ENCODE results near the gene HHLA2. TPM values are rescaled to one million over a fixed set of nuclear protein-coding genes. Genes with fewer than 3 reads are reported as not detected.
A peak's percentile ranks its signal among the peaks of the same experiment; 100 is the strongest.

The HHLA2 gene
- total and polyA plus RNA-seq, 8 donors, result 0.23 to 2.8 (median 0.95) TPM

GRCh38 chr3:108302570-108302969, 6.2 kb downstream of the HHLA2 start:
- intact Hi-C loops (cut with DNase I), result no loop called here
- no peak for FAIRE-seq
- no peak for TF ChIP-seq CTCF (IDR thresholded peaks at IDR 0.05)

DNA sequence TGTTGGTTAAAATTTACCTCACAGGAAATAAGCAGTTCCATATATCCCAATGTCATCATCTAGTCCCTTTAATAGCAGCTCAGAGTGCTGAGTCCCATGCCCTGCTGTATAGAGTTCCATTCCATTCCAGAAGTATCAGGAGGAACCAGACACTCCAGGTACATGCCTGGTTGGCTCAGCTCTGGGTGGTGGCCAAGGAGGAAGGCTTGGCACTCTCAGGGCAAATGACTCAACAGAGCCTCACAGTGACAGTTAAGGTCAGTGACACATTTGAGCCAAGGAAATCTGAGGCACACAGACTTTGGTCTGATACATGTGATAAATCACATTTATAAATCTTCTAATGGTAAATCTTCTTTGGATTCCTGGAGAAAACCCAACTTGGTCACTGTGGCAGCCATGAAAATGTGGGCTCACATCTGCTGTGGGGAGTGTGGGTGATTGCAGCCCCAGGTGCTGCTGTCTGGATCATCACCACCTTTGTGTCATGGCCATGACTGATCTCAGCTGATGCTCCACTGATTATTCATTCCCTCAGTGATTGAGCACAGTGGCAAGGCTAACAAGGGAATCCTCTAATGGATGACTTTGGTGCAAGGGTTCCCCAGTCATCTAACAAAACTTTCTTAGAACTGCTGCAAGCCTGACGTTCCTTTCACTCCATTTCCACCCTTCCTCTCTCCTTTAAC, 9.3 kb downstream of the HHLA2 start:
- Histone ChIP-seq H3K27ac (no peak overlapping the region), H3K4me3 (no peak overlapping the region), H3K36me3 (no peaks in the 10 kb centered on the region), H3K4me1 (peaks cover 5 to 12% (median 6%) of the 10 kb centered on the region in 3 donors), H3K27me3 (no peaks in the 10 kb centered on the region), H3K9me3 (no peaks in the 10 kb centered on the region)
- peak; percentile 95 to 99 (median 96) for ATAC-seq
- intact Hi-C loops (cut with DNase I), result no loop called here
- no peak for FAIRE-seq
- WGBS, 2 donors, result 82 to 86% methylated on average over 1 of the region's 1 CpG
- TF ChIP-seq CTCF (IDR thresholded peaks at IDR 0.05), result no peak
- peak; percentile 67 to 86 (median 78) for DNase-seq

More at GRCh38 chr3:108302570-108302969, 6.2 kb downstream of the HHLA2 start:
- WGBS, 2 donors, result 84 to 94% methylated on average over 4 of the region's 4 CpGs
- Histone ChIP-seq H3K4me3 (peak overlapping the region in 1 of 4 donors; percentile 12), H3K9me3 (no peaks in the 10 kb centered on the region), H3K27ac (peak overlapping the region in 1 of 4 donors; percentile 26), H3K27me3 (no peaks in the 10 kb centered on the region), H3K36me3 (no peaks in the 10 kb centered on the region), H3K4me1 (peaks cover 15 to 21% (median 19%) of the 10 kb centered on the region in 3 donors)
- DNase-seq, result no peak
- no peak for ATAC-seq

DNA sequence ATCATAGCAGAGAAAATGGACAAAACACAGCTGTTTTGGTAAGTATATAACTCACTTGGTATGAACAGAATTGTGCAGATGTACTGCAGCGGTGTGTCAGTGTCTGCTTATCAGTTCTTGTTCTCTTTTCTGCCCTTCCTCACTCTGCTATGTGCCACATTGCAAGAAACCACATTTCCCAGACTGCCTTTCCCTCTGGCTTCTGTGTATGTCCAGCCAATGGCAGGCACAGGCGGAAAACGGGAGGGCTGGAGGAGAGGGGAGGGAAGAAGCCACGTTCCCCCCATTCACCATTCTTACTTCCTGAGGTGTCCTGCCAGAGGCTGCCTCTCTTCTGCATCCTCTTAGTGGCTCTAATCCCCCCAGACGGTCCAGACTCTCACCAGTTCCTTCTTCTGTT, 15.4 kb downstream of the HHLA2 start:
- FAIRE-seq (no peak), DNase-seq (no peak), ATAC-seq (no peak)
- no peak for TF ChIP-seq CTCF (IDR thresholded peaks at IDR 0.05)
- Histone ChIP-seq H3K9me3 (no peaks in the 10 kb centered on the region), H3K27ac (no peak overlapping the region), H3K27me3 (no peaks in the 10 kb centered on the region), H3K36me3 (no peaks in the 10 kb centered on the region), H3K4me1 (peaks cover 7 to 15% (median 9%) of the 10 kb centered on the region in 3 donors), H3K4me3 (no peak overlapping the region)
- 74 to 85% methylated on average over 5 of the region's 5 CpGs for WGBS, 2 donors
- intact Hi-C loops (cut with DNase I), result no loop called here

DNA sequence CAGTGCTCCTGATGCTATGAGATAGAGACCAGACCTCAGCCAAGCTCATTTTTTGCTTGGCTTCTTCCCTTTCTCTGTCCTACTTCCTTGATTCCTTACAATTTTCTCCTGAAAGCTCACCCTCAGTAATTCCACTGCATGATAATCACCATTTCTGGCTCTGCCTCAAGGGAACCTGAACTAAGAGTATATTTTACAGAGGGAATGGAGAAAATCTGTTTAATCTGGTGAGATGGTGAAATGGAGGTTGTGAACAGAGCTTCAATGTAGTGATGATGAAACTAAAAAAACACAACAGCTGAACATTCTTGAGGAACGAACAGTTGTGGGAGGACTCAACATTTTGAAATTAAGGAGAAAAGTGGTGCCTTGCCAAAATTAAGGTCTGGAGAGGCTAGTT, 16.3 kb downstream of the HHLA2 start:
- WGBS, 2 donors, result 82 to 88% methylated on average over 1 of the region's 1 CpG
- ATAC-seq (no peak), DNase-seq (no peak), FAIRE-seq (no peak)
- Histone ChIP-seq H3K36me3 (no peaks in the 10 kb centered on the region), H3K9me3 (no peaks in the 10 kb centered on the region), H3K4me3 (no peak overlapping the region), H3K4me1 (peaks cover 7 to 15% (median 9%) of the 10 kb centered on the region in 3 donors), H3K27me3 (no peaks in the 10 kb centered on the region), H3K27ac (no peak overlapping the region)
- intact Hi-C loops (cut with DNase I), result no loop called here
- TF ChIP-seq CTCF (IDR thresholded peaks at IDR 0.05), result no peak

DNA sequence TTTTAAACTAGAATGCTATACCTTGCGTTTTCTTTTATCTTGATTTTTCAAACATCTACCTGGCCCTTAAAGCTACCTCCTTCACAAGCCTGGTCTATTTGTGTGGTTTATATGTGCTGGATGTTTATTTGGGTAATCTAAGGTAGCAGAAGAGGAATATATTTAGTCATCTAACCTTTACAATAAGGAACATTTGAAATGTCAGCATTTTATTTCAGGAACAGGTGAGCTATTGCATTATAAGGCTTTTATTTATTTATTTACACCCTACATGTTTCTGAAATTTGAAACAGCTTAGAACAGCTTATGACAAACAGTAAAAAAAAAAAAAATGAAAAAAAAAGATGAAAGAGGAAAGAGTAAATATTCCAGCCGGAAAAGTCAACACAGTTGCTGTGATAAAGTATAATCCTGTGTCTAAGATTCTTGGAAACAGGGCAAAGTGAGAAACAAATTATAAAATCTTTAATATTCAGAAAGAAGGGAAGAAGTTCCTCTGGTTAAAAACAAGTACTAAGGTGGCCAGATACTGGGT, 19.5 kb downstream of the HHLA2 start:
- Histone ChIP-seq H3K27ac (peak overlapping the region in 2 of 4 donors; percentile 0 to 55), H3K4me1 (peaks cover 19 to 31% (median 23%) of the 10 kb centered on the region in 3 donors), H3K27me3 (no peaks in the 10 kb centered on the region), H3K36me3 (no peaks in the 10 kb centered on the region), H3K9me3 (no peaks in the 10 kb centered on the region), H3K4me3 (no peak overlapping the region)
- WGBS, 2 donors, result 20 to 30% methylated on average over 2 of the region's 2 CpGs
- FAIRE-seq, result no peak
- no peak for DNase-seq
- peak; percentile 41 to 79 (median 70) for ATAC-seq
- intact Hi-C loops (cut with DNase I), result no loop called here
- no peak for TF ChIP-seq CTCF (IDR thresholded peaks at IDR 0.05)
